ENCODE data around the gene ZNF124. TPM values are rescaled to one million over a fixed set of nuclear protein-coding genes. Genes with fewer than 3 reads are reported as not detected.

The ZNF124 gene
- total and polyA plus RNA-seq, 2 donors (not counting 1 experiment from before 2014, with no cell fraction given), result 5.0 to 23.8 TPM

- Histone ChIP-seq H4K20me1 (ENCODE audit: control insufficient read depth, insufficient read depth, low read length, poor library complexity, severe bottlenecking) (no peaks in the 10 kb centered on the region), H2AFZ (ENCODE audit: insufficient read depth, low read depth, low read length, poor library complexity, severe bottlenecking) (no peak overlapping the region), H3K27me3 (replicated peaks in 1 of 4; ENCODE audit: control extremely low read depth in 1 of 4, control insufficient read depth in 3 of 4, insufficient read depth in 4 of 4, low read length in 3 of 4) (peaks cover 0 to 2% (median 0%) of the 10 kb centered on the region in 4 experiments), H3K27ac (ENCODE audit: low read length in 2 of 2) (no peak overlapping the region), H3K4me3 (ENCODE audit: control extremely low read depth in 1 of 5, extremely low read depth in 1 of 5, insufficient read depth in 1 of 5, low read depth in 2 of 5, low read length in 4 of 5) (no peak overlapping the region), H3K9ac (ENCODE audit: low read length) (no peak overlapping the region), H3K4me2 (replicated peaks; ENCODE audit: low read depth, low read length, poor library complexity, severe bottlenecking) (no peak overlapping the region), H3K9me3 (ENCODE audit: control extremely low read depth in 1 of 3, control insufficient read depth in 2 of 3, insufficient read depth in 1 of 3, low read length in 2 of 3) (peaks cover 0 to 55% (median 26%) of the 10 kb centered on the region in 3 donors), H3K4me1 (ENCODE audit: control insufficient read depth in 2 of 2, insufficient read depth in 2 of 2, low read length in 2 of 2) (no peaks in the 10 kb centered on the region), H3K36me3 (replicated peaks in 1 of 2; ENCODE audit: control extremely low read depth in 1 of 2, control insufficient read depth in 1 of 2, extremely low read depth in 1 of 2, insufficient read depth in 2 of 2, low read length in 1 of 2) (no peaks in the 10 kb centered on the region), H3K79me2 (ENCODE audit: control insufficient read depth, insufficient read depth, low read length) (no peaks in the 10 kb centered on the region)
- 100% methylated on average over 5 of the region's 5 CpGs for WGBS (ENCODE audit: insufficient coverage)
- ChIA-PET POLR2A (no interaction called here), CTCF (no interaction called here)
- Mint-ChIP-seq H3K27ac (no peak overlapping the region), H3K27me3 (no peaks in the 10 kb centered on the region), H3K4me3 (no peak overlapping the region), H3K4me1 (no peaks in the 10 kb centered on the region), H3K9me3 (ENCODE audit: insufficient read depth) (no peaks in the 10 kb centered on the region)
- DNase-seq (no peak), ATAC-seq (ENCODE audit: low read depth) (no peak)
- intact Hi-C loops (cut with micrococcal nuclease), result no loop called here
- TF ChIP-seq CTCF (IDR thresholded peaks at IDR 0.05), result no peak
These were observed 8.8 kb upstream of the ZNF124 start for GRCh38 chr1:247180581-247180980.

- Histone ChIP-seq H3K4me2 (replicated peaks; ENCODE audit: low read depth, low read length, poor library complexity, severe bottlenecking) (no peak overlapping the region), H4K20me1 (ENCODE audit: control insufficient read depth, insufficient read depth, low read length, poor library complexity, severe bottlenecking) (no peaks in the 10 kb centered on the region), H3K4me1 (ENCODE audit: control insufficient read depth in 2 of 2, insufficient read depth in 2 of 2, low read length in 2 of 2) (no peaks in the 10 kb centered on the region), H3K9me3 (ENCODE audit: control extremely low read depth in 1 of 3, control insufficient read depth in 2 of 3, insufficient read depth in 1 of 3, low read length in 2 of 3) (peaks cover 0 to 28% (median 2%) of the 10 kb centered on the region in 3 donors), H3K79me2 (ENCODE audit: control insufficient read depth, insufficient read depth, low read length) (peaks cover 1% of the 10 kb centered on the region), H3K27ac (ENCODE audit: low read length in 2 of 2) (no peak overlapping the region), H3K4me3 (ENCODE audit: control extremely low read depth in 1 of 5, extremely low read depth in 1 of 5, insufficient read depth in 1 of 5, low read depth in 2 of 5, low read length in 4 of 5) (no peak overlapping the region), H3K27me3 (replicated peaks in 1 of 4; ENCODE audit: control extremely low read depth in 1 of 4, control insufficient read depth in 3 of 4, insufficient read depth in 4 of 4, low read length in 3 of 4) (peaks cover 0 to 2% (median 0%) of the 10 kb centered on the region in 4 experiments), H3K9ac (ENCODE audit: low read length) (no peak overlapping the region), H2AFZ (ENCODE audit: insufficient read depth, low read depth, low read length, poor library complexity, severe bottlenecking) (no peak overlapping the region), H3K36me3 (replicated peaks in 1 of 2; ENCODE audit: control extremely low read depth in 1 of 2, control insufficient read depth in 1 of 2, extremely low read depth in 1 of 2, insufficient read depth in 2 of 2, low read length in 1 of 2) (no peaks in the 10 kb centered on the region)
- ATAC-seq (ENCODE audit: low read depth) (no peak), DNase-seq (no peak)
- no peak overlapping the region for H3K4me3 Mint-ChIP-seq
- no peak overlapping the region for H3K27ac Mint-ChIP-seq
- CTCF ChIA-PET, result no interaction called here
- POLR2A ChIA-PET, result interaction anchor here (0.5 kb wide), 1 partner anchor 29 kb away, joined by 3 read pairs; no protein-coding TSS in a partner anchor
- peaks cover 4% of the 10 kb centered on the region for H3K4me1 Mint-ChIP-seq
- H3K9me3 Mint-ChIP-seq (ENCODE audit: insufficient read depth), result no peaks in the 10 kb centered on the region
- no peak for TF ChIP-seq CTCF (IDR thresholded peaks at IDR 0.05)
- H3K27me3 Mint-ChIP-seq, result no peaks in the 10 kb centered on the region
- intact Hi-C loops (cut with micrococcal nuclease), result no loop called here
These were observed 5.9 kb upstream of the ZNF124 start for GRCh38 chr1:247177755-247178154.

Measured in B cell (primary cell).